Neural cell (in vitro differentiated cells): ENCODE data around the gene FAM3D.

Experiments used
- EP300 ChIP-seq: fragments of 450-650 bp; conservative IDR thresholded peaks from 2 replicates; pipeline ENCODE4 v1.6.1; 2014; ENCODE audit warnings: antibody characterized with exemption, mild to moderate bottlenecking, moderate library complexity; ENCODE audit not compliant: poor library complexity, severe bottlenecking
- POLR2AphosphoS5 ChIP-seq: IDR thresholded peaks from 2 replicates; pipeline ENCODE4 v1.6.1; 2012
- RAD21 ChIP-seq: fragments of 450-650 bp; conservative IDR thresholded peaks from 2 replicates; pipeline ENCODE4 v1.6.1; 2014; ENCODE audit warnings: antibody characterized with exemption, mild to moderate bottlenecking, moderate library complexity
- TAF1 ChIP-seq: IDR thresholded peaks from 2 replicates; pipeline ENCODE4 v1.6.1; 2012; ENCODE audit warnings: low read depth
- TF ChIP-seq, protein P1 (sequence below): fragments of 450-650 bp; IDR thresholded peaks from 2 replicates; pipeline ENCODE4 v1.5.1; 2014; ENCODE audit warnings: antibody characterized with exemption, mild to moderate bottlenecking, moderate library complexity; ENCODE audit not compliant: poor library complexity, severe bottlenecking

DNA sequence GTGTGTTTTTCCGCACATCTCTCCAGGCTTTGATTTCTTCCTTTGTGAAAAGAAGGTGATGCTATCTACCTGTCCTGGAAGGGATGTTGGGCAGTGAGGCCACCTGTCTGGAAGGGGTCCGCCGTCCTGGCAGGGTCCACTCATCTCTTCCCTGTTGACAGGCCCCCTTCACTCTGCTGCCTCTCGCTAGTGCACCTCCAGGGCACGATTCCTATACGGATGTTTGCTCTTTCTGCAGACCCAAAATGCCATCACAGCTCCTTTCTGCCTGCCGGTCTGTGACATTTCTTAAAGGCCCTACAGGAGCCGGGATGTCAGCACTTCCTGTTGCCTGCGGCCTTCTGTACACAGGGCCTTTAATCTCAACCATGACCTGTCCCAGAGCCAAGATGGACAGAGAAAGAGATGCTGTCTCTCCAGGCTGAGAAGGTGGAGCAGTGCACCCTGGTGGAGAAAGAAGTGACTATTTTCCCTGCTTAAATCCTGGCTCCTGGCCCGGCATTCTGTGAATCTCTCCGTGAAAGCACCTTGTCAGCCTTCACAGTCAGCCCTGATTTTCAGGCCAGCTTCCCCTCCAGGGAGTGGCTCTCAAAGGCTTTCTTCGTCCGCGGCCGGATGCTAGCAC lies 7.4 kb downstream of the FAM3D start:
- TF ChIP-seq, protein P1, sequence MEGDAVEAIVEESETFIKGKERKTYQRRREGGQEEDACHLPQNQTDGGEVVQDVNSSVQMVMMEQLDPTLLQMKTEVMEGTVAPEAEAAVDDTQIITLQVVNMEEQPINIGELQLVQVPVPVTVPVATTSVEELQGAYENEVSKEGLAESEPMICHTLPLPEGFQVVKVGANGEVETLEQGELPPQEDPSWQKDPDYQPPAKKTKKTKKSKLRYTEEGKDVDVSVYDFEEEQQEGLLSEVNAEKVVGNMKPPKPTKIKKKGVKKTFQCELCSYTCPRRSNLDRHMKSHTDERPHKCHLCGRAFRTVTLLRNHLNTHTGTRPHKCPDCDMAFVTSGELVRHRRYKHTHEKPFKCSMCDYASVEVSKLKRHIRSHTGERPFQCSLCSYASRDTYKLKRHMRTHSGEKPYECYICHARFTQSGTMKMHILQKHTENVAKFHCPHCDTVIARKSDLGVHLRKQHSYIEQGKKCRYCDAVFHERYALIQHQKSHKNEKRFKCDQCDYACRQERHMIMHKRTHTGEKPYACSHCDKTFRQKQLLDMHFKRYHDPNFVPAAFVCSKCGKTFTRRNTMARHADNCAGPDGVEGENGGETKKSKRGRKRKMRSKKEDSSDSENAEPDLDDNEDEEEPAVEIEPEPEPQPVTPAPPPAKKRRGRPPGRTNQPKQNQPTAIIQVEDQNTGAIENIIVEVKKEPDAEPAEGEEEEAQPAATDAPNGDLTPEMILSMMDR = peak; percentile 9
- TF ChIP-seq EP300 = no peak
- no peak for TF ChIP-seq POLR2AphosphoS5
- TF ChIP-seq RAD21 = no peak
- no peak for TF ChIP-seq TAF1
